HG02623 (cell line): ENCODE results near the gene MST1.
"Not testable (repeated sequence)": the region's sequence is repeated elsewhere in the genome, so short reads cannot be mapped to it uniquely, and the experiment has no call there.

Experiments used
- ATAC-seq: cut with Tn5 transposase; IDR thresholded peaks from one replicate; pipeline ENCODE4 v1.9.1; 2021; ENCODE audit warnings: moderate library complexity; ENCODE audit not compliant: unreplicated experiment

MST1 gene

GRCh38 chr3:49701388-49702077 is 12.3 kb upstream of the MST1 start:
- ATAC-seq: no peak

- no peak for ATAC-seq
Measured at GRCh38 chr3:49700453-49701128, 11.3 kb upstream of the MST1 start.

- ATAC-seq: no peak
Measured at GRCh38 chr3:49700014-49700413, 10.7 kb upstream of the MST1 start.

- ATAC-seq: no peak
Measured at GRCh38 chr3:49699281-49699979, 10.2 kb upstream of the MST1 start.

- not testable (repeated sequence) for ATAC-seq
Measured at GRCh38 chr3:49695350-49696015, 6.2 kb upstream of the MST1 start.

- not testable (repeated sequence) for ATAC-seq
Measured at GRCh38 chr3:49694409-49695070, 5.3 kb upstream of the MST1 start.

- not testable (repeated sequence) for ATAC-seq
Measured at GRCh38 chr3:49691481-49691880, 2.2 kb upstream of the MST1 start.

GRCh38 chr3:49690856-49691255 is 1.6 kb upstream of the MST1 start:
- ATAC-seq: not testable (repeated sequence)

GRCh38 chr3:49689908-49690624 is 792 bp upstream of the MST1 start:
- ATAC-seq: not testable (repeated sequence)

- not testable (repeated sequence) for ATAC-seq
Measured at GRCh38 chr3:49688338-49689045, 782 bp downstream of the MST1 start.

GRCh38 chr3:49687424-49687795 is 1.9 kb downstream of the MST1 start:
- not testable (repeated sequence) for ATAC-seq

GRCh38 chr3:49686769-49687423 is 2.4 kb downstream of the MST1 start:
- not testable (repeated sequence) for ATAC-seq

- ATAC-seq: not testable (repeated sequence)
Measured at GRCh38 chr3:49686346-49686745, 2.9 kb downstream of the MST1 start.

- ATAC-seq: not testable (repeated sequence)
Measured at GRCh38 chr3:49685846-49686245, 3.4 kb downstream of the MST1 start.

- ATAC-seq: not testable (repeated sequence)
Measured at GRCh38 chr3:49685103-49685502, 4.2 kb downstream of the MST1 start.

- ATAC-seq: not testable (repeated sequence)
Measured at GRCh38 chr3:49684453-49684852, 4.8 kb downstream of the MST1 start.

- no peak for ATAC-seq
Measured at GRCh38 chr3:49683162-49683561, 6.1 kb downstream of the MST1 start.

GRCh38 chr3:49681543-49681942 is 7.7 kb downstream of the MST1 start:
- no peak for ATAC-seq

GRCh38 chr3:49681232-49681522 is 8.1 kb downstream of the MST1 start:
- no peak for ATAC-seq
